Colonic mucosa (tissue), 4 donors: ENCODE results near the gene CSNK1D. TPM values are rescaled to one million over a fixed set of nuclear protein-coding genes. Genes with fewer than 3 reads are reported as not detected.
A peak's percentile ranks its signal among the peaks of the same experiment; 100 is the strongest.

Experiments
- DNase-seq: peaks from one replicate; pipeline ENCODE4 v3.0.0-alpha.2; 2020
- H3K27ac ChIP-seq: fragments of 200-600 bp; one replicate; pipeline ENCODE4 v1.8.0; 2021
- H3K27me3 ChIP-seq: fragments of 200-600 bp; one replicate; pipeline ENCODE4 v1.8.0; 2021
- H3K36me3 ChIP-seq: fragments of 200-600 bp; one replicate; pipeline ENCODE4 v1.8.0; 2021
- H3K4me1 ChIP-seq: fragments of 200-600 bp; one replicate; pipeline ENCODE4 v1.8.0; 2021; ENCODE audit warnings: mild to moderate bottlenecking
- H3K4me3 ChIP-seq: fragments of 200-600 bp; one replicate; pipeline ENCODE4 v1.8.0; 2021
- H3K9ac ChIP-seq, 2 donors: one replicate each; pipeline ENCODE4 v1.7.0; 2013; ENCODE audit warnings: control low read depth in 2 of 2, low read depth in 2 of 2, low read length in 2 of 2
- H3K9me3 ChIP-seq: fragments of 200-600 bp; one replicate; pipeline ENCODE4 v1.8.0; 2021
- CTCF ChIP-seq: fragments of 200-600 bp; IDR thresholded peaks from one replicate; pipeline ENCODE4 v1.8.0; 2022; ENCODE audit warnings: antibody characterized with exemption, mild to moderate bottlenecking
- intact Hi-C: fragments of 100-400 bp; cut with DNase I; formaldehyde crosslinking; loops from one replicate; pipeline ENCODE4 v1.14.1; 2022
- total RNA-seq, 2 donors: library from RNA; stranded (reverse); fragmentation: NEBNext Ultra II Directional in 1 of 2; extraction: Animal tissue kit (Norgen Biotek cat#: 25700) in 1 of 2; gene quantifications; one replicate each; pipeline ENCODE4 v1.2.1, GENCODE V29; 2021
- donor health status: healthy.
- donor health status: DM: no; HTN: no; CAD: no.
- donor health status: DM: no; HTN: no; CAD: no.

The CSNK1D gene
- total RNA-seq, 2 donors from 2014 or later = 136 to 138 TPM

GRCh38 chr17:82299452-82299851, 26.0 kb upstream of the CSNK1D start:
- Histone ChIP-seq H3K4me1 (peaks cover 21% of the 10 kb centered on the region), H3K9me3 (no peaks in the 10 kb centered on the region), H3K27me3 (peaks cover 4% of the 10 kb centered on the region), H3K27ac (no peak overlapping the region), H3K9ac (no peak overlapping the region), H3K4me3 (no peak overlapping the region), H3K36me3 (no peaks in the 10 kb centered on the region)
- intact Hi-C loops = no loop called here
- no peak for DNase-seq
- no peak for TF ChIP-seq CTCF

- peak overlapping the region; percentile 35 for H3K4me3 ChIP-seq
- peaks cover 21% of the 10 kb centered on the region for H3K4me1 ChIP-seq
These were observed 25.3 kb upstream of the CSNK1D start for GRCh38 chr17:82298538-82299421.

GRCh38 chr17:82297714-82298537, 24.4 kb upstream of the CSNK1D start:
- H3K4me1 ChIP-seq = peaks cover 21% of the 10 kb centered on the region
- peaks cover 4% of the 10 kb centered on the region for H3K27me3 ChIP-seq
- intact Hi-C loops = no loop called here
- peak overlapping the region; percentile 81 to 91 for H3K9ac ChIP-seq
- H3K9me3 ChIP-seq = no peaks in the 10 kb centered on the region
- H3K4me3 ChIP-seq = peak overlapping the region; percentile 35
- TF ChIP-seq CTCF = no peak
- peak; percentile 94 for DNase-seq
- no peaks in the 10 kb centered on the region for H3K36me3 ChIP-seq
- peak overlapping the region; percentile 80 for H3K27ac ChIP-seq

More at GRCh38 chr17:82298538-82299421, 25.3 kb upstream of the CSNK1D start:
- peaks cover 4% of the 10 kb centered on the region for H3K27me3 ChIP-seq
- TF ChIP-seq CTCF = no peak
- intact Hi-C loops = no loop called here
- no peaks in the 10 kb centered on the region for H3K36me3 ChIP-seq
- H3K9me3 ChIP-seq = no peaks in the 10 kb centered on the region
- no peak for DNase-seq
- peak overlapping the region; percentile 80 for H3K27ac ChIP-seq
- H3K9ac ChIP-seq = peak overlapping the region; percentile 81 to 91

- no peaks in the 10 kb centered on the region for H3K27me3 ChIP-seq
- no peaks in the 10 kb centered on the region for H3K36me3 ChIP-seq
- H3K27ac ChIP-seq = peak overlapping the region; percentile 80
- H3K4me3 ChIP-seq = peak overlapping the region; percentile 35
- intact Hi-C loops = no loop called here
- H3K9me3 ChIP-seq = no peaks in the 10 kb centered on the region
- H3K9ac ChIP-seq = peak overlapping the region; percentile 81 to 91
- DNase-seq = peak; percentile 75
- no peak for TF ChIP-seq CTCF
- H3K4me1 ChIP-seq = peaks cover 21% of the 10 kb centered on the region
These were observed 23.8 kb upstream of the CSNK1D start for GRCh38 chr17:82297280-82297713.

GRCh38 chr17:82296511-82297279, 23.2 kb upstream of the CSNK1D start:
- TF ChIP-seq CTCF = no peak
- peak; percentile 52 for DNase-seq
- Histone ChIP-seq H3K4me1 (peaks cover 21% of the 10 kb centered on the region), H3K9me3 (no peaks in the 10 kb centered on the region), H3K27me3 (no peaks in the 10 kb centered on the region), H3K4me3 (peak overlapping the region; percentile 35), H3K27ac (peak overlapping the region; percentile 80), H3K36me3 (no peaks in the 10 kb centered on the region), H3K9ac (peak overlapping the region; percentile 28 to 91)
- intact Hi-C loops = no loop called here
